ENCODE results near the gene TOM1L2.

Gene TOM1L2

DNA sequence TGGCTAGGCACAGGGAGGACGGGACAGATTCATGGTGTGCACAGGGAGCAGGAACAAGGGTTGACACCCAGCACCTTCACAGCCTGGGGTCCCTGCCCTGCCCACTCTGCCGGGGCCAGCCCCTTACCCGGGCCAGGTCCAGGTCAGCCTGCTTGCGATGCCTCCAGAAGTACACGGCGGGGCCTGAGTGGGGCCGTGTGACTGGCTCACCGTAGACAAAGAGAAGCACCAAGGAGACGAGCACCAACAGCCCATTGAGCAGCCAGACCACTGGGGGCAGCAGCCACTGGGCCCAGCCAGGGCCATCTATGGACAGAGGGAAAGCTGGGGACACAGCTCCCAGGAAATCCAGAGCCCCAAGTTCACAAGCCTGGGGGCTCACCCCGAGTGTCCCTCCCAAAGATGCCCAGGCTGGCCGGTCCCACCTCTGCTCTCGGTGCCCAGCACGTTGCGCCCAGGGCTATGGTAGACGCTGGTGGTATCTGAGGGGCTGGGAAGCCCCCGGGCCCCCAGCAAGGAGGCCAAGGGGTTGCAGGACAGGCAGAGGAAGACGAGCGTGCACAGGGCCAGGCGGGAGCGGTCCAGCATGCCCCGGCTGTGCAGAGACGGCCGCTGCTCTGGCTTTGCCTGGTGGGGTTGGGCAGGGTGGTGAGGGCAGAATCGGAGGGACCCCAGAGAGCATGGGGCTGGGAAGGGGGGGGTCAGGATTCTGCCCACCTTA is 155.2 kb downstream of the TOM1L2 start:
- Histone ChIP-seq H3K9me3 (no peaks in the 10 kb centered on the region), H3K4me3 (no peak overlapping the region), H3K36me3 (replicated peaks) (peaks cover 85% of the 10 kb centered on the region), H3K4me1 (peaks cover 3% of the 10 kb centered on the region), H3K27me3 (ENCODE audit: low read depth) (no peaks in the 10 kb centered on the region)
- in situ Hi-C loops (cut with MboI; ENCODE audit: low sequenced_read_pairs), result no loop called here
- DNase-seq (ENCODE audit: low spot score in 2 of 2), result no peak

DNA sequence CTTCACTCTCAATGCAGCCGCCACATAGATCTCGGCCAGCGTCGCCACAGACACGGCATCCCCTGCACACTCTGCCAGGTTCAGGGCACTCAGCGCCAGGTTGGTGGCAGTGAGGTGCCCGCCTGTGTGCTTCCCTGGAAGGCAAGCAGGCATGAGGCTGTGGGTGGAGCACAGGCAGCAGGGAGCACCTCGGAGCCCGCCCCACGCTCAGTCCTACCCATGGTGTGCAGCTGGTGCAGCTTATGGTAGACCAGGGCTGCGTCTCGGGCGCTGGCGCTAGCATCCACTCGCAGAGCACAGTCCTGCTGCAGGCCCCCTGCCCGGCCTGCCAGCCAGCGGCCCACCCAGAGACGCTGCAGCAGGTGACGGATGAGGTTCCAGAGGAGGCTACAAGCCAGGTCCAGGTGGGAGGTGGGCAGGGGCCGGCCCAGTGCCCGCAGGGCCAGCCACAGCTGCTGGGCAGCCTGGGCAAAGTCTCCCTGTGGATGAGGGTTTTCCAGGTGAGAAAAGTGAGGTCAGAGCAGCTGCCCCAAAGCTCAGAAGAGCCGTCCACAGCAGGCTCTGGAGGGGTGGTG is 155.9 kb downstream of the TOM1L2 start:
- H3K9me3 ChIP-seq, result no peaks in the 10 kb centered on the region
- H3K27me3 ChIP-seq (ENCODE audit: low read depth), result no peaks in the 10 kb centered on the region
- H3K4me1 ChIP-seq, result peaks cover 9% of the 10 kb centered on the region
- no peak overlapping the region for H3K4me3 ChIP-seq
- peaks cover 88% of the 10 kb centered on the region for H3K36me3 ChIP-seq (replicated peaks)
- in situ Hi-C loops (cut with MboI; ENCODE audit: low sequenced_read_pairs), result no loop called here
- DNase-seq (ENCODE audit: low spot score in 2 of 2), result no peak

DNA sequence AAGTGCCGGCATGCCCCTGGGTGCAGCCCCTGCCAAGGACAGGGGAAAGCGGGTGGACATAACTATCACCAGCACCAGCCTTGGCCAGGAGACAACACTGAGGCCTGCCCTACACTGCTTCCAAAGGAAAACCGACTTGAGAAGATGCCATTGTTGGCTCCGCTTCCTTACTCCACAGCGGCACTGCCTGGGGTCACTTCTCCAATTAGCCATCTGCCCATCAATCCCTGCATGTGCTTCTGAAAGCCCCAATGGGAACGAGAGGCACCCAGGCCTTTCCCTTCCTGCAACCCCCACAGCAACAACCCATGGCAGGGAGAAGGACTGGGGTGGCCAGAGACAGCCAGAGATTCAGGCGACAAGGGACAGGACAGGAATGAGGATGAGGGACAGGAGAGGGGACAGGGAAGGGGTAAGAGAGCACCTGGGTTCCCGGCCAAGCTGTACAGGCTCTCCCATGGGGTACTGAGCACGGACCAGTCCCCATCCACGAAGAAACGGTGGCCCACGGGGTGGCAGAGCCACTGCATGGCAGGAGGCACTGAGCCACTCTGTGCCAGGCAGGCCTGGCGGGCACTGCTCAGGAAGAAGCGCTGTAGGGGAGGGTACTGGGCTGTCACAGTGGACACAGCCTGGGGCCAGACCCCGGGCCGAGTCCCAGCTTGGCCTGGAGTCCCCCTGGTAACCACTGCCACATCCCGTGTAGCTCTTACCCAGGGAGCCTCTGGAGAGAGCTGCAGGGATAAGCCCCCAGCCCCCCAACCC is 156.6 kb downstream of the TOM1L2 start:
- Histone ChIP-seq H3K36me3 (replicated peaks) (peaks cover 91% of the 10 kb centered on the region), H3K9me3 (no peaks in the 10 kb centered on the region), H3K4me3 (no peak overlapping the region), H3K4me1 (peaks cover 9% of the 10 kb centered on the region), H3K27me3 (ENCODE audit: low read depth) (no peaks in the 10 kb centered on the region)
- in situ Hi-C loops (cut with MboI; ENCODE audit: low sequenced_read_pairs), result no loop called here
- DNase-seq (ENCODE audit: low spot score in 2 of 2), result no peak

DNA sequence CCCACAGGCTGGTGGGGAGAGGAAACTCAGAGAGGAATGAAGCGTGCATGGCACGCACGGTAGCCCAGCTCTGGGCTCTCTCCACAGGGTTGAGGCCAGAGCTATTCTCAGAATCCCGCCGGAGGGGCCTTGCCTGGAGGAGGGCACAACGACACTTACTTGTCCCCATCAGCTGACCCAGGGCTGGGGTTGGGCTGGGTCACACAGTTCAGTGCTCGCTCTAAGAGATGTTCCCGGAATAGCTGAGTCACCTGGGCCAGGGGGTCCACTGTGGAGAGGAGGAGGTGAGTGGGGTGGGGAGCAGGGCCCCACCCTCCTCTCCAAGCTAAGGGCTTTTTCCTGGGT is 157.2 kb downstream of the TOM1L2 start:
- H3K9me3 ChIP-seq, result no peaks in the 10 kb centered on the region
- no peaks in the 10 kb centered on the region for H3K27me3 ChIP-seq (ENCODE audit: low read depth)
- H3K4me3 ChIP-seq, result no peak overlapping the region
- peaks cover 9% of the 10 kb centered on the region for H3K4me1 ChIP-seq
- H3K36me3 ChIP-seq (replicated peaks), result peaks cover 91% of the 10 kb centered on the region
- in situ Hi-C loops (cut with MboI; ENCODE audit: low sequenced_read_pairs), result no loop called here
- no peak for DNase-seq (ENCODE audit: low spot score in 2 of 2)

DNA sequence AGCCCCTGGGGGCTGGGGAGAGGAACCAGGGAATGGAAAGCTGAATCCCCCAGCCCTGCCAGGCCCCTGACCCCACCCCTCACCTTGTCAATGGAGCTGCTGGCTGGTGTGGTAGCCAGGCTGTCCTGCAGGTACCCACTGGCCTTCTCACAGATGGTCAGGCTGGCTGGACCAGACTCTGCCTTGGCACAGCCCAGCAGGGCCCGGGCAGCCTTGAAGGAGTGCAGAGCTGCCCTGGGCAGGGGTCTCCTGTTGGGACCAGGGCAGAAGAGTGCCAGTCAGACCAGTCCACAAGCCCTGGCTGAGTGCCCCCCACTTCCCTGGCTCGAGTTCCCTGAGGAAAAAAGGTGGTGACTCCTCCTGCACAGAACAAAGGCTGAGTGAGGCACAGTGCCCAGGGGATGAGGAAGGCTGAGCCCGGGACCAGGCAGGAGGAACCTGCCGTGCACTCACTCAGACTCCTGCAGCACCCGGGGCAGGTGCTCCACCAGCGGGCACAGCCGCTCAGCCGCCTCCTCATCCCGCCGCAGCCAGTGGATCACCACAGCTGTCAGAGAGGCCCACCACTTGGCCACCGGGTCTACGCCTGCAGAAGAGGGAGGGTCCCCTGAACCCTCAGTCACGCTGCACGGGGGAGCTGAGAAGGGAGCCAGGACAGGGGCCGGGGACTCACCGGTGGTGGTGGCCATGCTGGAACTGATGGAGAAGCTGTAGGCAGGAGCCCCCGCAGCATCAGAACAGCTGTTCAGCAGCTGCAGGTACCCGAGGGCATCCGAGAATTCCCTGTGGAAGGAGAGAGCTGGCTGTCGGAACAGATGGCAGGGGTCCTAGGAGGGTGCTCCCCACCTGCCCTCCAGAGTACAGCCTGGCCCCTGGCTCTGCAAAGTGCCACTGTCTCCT is 157.8 kb downstream of the TOM1L2 start:
- peaks cover 85% of the 10 kb centered on the region for H3K36me3 ChIP-seq (replicated peaks)
- H3K4me1 ChIP-seq, result peaks cover 9% of the 10 kb centered on the region
- H3K4me3 ChIP-seq, result no peak overlapping the region
- H3K27me3 ChIP-seq (ENCODE audit: low read depth), result no peaks in the 10 kb centered on the region
- no peak for DNase-seq (ENCODE audit: low spot score in 2 of 2)
- H3K9me3 ChIP-seq, result no peaks in the 10 kb centered on the region
- in situ Hi-C loops (cut with MboI; ENCODE audit: low sequenced_read_pairs), result loop anchor here (5.0 kb wide), 1 partner anchor 48 kb away; no protein-coding TSS in a partner anchor

DNA sequence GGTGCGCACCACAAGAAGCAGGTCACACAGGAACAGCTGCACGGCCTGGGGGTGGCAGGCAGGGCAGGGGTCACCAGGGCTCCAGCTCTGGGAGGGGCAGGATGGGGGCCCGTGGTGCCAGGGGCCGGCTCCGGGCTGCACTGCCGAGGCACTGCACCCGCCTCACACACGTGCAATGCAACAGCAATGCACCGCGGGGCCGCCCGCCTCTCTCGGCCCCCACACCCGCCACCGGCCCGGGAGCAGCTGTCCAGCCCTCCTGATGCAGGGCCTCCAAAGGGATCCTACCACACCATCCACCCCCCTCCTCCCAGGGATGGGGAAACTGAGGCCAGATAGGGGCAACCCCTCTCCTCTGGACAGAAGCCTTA is 158.5 kb downstream of the TOM1L2 start:
- Histone ChIP-seq H3K27me3 (ENCODE audit: low read depth) (no peaks in the 10 kb centered on the region), H3K4me3 (no peak overlapping the region), H3K4me1 (peaks cover 9% of the 10 kb centered on the region), H3K9me3 (no peaks in the 10 kb centered on the region), H3K36me3 (replicated peaks) (peaks cover 79% of the 10 kb centered on the region)
- in situ Hi-C loops (cut with MboI; ENCODE audit: low sequenced_read_pairs), result loop anchor here (5.0 kb wide), 1 partner anchor 49 kb away; no protein-coding TSS in a partner anchor
- DNase-seq (ENCODE audit: low spot score in 2 of 2), result no peak

DNA sequence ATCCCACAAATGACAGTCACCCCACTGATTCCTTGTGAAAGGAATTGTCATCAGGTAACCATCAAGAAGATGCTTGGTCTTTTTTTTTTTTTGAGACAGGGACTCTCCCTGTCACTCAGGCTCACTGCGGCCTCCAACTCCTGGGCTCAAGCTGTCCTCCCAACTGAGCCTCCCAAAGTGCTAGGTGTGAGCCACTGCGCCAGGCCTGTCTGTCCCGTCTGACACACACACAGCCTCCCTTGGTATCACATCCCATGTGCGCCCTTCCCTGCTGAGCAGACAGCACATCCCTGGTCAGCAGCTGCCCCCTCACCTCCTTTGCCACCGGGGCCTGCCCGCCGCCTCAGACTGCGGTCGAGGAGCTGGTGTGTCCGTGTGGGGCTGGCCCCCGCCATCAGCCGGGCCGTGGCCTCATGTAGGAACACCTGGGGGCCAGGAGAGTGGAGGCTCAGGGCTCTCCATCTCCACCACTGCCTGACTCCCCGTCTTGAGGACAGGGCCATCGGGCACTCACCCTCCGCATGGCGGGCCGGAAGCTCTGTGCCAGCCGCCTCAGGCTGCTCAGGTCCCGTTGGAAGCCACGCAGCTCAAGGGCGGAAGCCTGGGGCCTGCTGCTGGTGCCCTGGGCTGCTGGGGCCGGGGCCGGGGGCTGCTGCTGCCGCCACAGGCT is 159.0 kb downstream of the TOM1L2 start:
- in situ Hi-C loops (cut with MboI; ENCODE audit: low sequenced_read_pairs), result loop anchor here (5.0 kb wide), 1 partner anchor 49 kb away; no protein-coding TSS in a partner anchor
- no peaks in the 10 kb centered on the region for H3K9me3 ChIP-seq
- peaks cover 76% of the 10 kb centered on the region for H3K36me3 ChIP-seq (replicated peaks)
- H3K4me1 ChIP-seq, result peaks cover 9% of the 10 kb centered on the region
- no peak for DNase-seq (ENCODE audit: low spot score in 2 of 2)
- H3K27me3 ChIP-seq (ENCODE audit: low read depth), result no peaks in the 10 kb centered on the region
- no peak overlapping the region for H3K4me3 ChIP-seq

DNA sequence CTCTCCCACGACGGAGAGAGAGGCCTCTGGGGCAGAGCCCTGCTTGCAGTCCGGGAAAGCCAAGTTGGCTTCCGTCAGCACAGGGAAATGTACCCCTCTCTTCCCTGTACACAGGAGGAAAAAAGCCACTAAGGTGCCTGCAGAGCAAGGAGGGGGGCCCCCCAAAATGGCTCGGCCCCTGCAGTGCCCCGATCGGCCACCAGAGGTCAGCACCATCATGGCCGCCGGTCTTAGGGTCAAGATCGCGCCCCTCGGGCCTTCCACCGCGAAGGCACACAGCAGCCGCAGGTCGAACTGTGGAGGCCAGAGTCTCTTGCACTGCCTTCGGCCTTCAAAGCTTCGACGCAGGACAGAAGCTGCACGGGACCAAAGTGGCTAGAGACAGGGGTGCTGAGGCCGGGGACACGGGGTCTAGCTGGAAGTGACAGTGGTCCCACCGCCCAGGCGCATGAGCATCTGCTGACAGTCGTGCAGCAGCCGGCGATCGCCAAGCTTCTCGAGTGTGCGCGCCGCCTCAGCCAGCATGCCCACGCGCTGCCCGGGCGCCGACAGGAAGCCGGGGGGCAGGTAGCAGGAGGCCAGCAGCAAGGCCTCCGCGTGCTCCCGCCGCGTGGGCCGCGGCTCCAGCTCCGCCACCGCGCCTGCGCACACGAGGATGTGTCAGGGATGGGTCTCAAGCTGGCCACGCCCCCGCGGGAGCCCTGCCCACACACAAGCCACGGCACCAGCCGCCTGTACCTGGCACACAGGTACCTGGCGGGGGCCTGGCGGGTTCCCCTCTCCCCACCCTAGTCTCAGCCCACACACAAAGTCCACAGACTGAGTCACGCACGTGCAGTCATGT is 159.8 kb downstream of the TOM1L2 start:
- no peaks in the 10 kb centered on the region for H3K27me3 ChIP-seq (ENCODE audit: low read depth)
- no peaks in the 10 kb centered on the region for H3K9me3 ChIP-seq
- peak; percentile 16 to 81 for DNase-seq (ENCODE audit: low spot score in 2 of 2)
- H3K36me3 ChIP-seq (replicated peaks), result peaks cover 71% of the 10 kb centered on the region
- H3K4me3 ChIP-seq, result no peak overlapping the region
- H3K4me1 ChIP-seq, result peaks cover 9% of the 10 kb centered on the region
- in situ Hi-C loops (cut with MboI; ENCODE audit: low sequenced_read_pairs), result loop anchor here (5.0 kb wide), 1 partner anchor 50 kb away; no protein-coding TSS in a partner anchor

DNA sequence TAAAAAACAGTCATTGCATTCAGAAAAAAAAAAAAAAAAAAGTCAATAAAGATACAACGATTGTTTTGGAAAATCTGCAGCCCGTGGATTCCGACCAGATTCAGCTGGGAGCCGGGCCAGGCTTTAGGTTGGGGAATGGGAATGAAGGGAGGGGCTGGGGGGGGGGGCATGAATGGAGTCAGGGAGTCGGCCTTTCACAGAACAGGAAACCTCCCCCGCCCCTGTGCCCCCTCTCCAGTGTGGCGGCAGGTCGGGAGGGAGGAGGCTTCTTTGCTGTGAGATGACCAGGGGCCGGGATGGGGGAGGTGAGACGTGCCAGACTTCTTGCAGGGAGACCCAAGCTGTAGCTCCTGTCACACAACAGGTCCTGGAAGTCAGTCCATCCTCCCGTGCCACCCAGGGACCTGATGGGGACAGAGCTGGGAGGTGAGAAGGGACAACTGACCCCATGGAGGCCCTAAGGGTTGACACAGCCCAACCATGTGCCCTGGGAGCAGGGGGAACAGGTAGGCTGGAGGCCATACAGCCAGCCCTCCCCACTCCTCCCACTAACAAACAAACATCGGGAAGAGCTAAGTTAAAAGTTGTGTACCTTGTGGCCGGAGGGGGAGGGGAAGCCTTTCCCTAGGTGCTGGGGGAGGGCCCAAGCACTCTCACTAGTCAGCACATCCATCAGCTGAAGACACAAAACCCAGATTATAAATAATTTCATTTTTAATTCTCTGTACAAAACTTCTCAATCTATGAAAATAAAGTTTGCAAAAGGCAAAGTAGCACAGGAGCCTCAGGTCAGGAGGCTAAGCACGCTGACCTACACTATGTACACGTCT is 160.6 kb downstream of the TOM1L2 start:
- DNase-seq (ENCODE audit: low spot score in 2 of 2), result peak in 1 of 2 experiments; percentile 51
- H3K36me3 ChIP-seq (replicated peaks), result peaks cover 62% of the 10 kb centered on the region
- H3K9me3 ChIP-seq, result no peaks in the 10 kb centered on the region
- H3K4me3 ChIP-seq, result no peak overlapping the region
- H3K27me3 ChIP-seq (ENCODE audit: low read depth), result no peaks in the 10 kb centered on the region
- in situ Hi-C loops (cut with MboI; ENCODE audit: low sequenced_read_pairs), result loop anchor here (5.0 kb wide), 1 partner anchor 51 kb away; no protein-coding TSS in a partner anchor
- peaks cover 9% of the 10 kb centered on the region for H3K4me1 ChIP-seq

DNA sequence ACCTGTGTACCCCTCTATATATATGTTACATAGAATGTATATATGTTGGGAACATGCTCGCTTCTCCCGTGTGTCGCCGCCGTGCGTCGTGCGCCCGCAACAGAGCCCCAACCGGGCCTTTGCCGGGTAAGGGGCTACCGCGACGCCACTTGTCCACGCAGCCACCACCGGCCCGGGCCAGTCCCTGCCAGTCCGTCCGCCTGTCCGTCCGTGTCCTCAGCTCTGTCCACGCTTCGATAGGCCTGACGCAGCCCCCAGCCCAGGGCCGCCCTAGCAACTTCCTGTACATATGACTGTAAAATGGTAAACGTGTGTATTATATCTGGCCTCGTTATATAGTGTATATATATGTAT is 161.3 kb downstream of the TOM1L2 start:
- in situ Hi-C loops (cut with MboI; ENCODE audit: low sequenced_read_pairs), result loop anchor here (5.0 kb wide), 1 partner anchor 51 kb away; no protein-coding TSS in a partner anchor
- DNase-seq (ENCODE audit: low spot score in 2 of 2), result no peak
- no peaks in the 10 kb centered on the region for H3K27me3 ChIP-seq (ENCODE audit: low read depth)
- no peak overlapping the region for H3K4me3 ChIP-seq
- H3K9me3 ChIP-seq, result no peaks in the 10 kb centered on the region
- H3K36me3 ChIP-seq (replicated peaks), result peaks cover 63% of the 10 kb centered on the region
- H3K4me1 ChIP-seq, result peaks cover 9% of the 10 kb centered on the region

DNA sequence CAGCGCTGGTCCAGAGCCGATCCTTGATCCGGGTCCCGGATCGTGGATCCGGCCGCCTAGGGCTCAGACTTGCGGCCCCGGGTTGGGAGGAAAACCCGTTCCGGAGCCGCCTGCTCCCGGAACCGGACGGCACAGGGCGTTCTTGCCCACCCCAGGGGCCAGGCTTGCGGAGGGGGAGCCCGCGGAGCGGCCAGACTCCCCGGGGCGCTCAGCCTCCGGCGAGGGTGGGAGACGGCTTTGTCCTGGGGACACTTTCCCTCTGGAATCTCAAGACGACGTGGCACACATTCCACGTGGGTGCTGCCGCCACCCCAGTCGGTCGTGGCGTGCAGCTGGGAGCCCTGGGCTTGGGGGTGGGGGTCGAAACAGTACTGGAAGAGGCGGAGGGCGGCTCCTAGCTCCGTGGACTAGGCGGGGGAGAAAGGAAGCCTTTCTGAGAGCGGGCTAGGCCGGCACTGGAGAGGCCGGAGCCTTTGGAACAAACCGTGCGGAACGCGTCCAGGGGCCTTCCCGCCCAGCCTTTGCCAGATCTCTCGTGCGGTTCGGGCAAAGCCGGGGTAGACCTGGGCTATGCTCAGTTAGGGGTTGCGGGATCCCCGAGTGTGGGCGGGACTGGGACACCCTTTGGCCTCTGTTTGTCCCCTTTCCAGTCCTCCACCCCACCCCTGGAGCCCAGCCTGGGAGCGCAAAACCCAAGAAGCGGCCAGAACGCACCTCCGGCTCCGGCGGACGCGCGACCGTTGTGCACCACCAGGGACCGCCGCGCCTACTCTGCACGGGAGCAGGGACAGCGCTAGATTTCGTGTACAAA is 161.9 kb downstream of the TOM1L2 start:
- Histone ChIP-seq H3K4me3 (no peak overlapping the region), H3K36me3 (replicated peaks) (peaks cover 60% of the 10 kb centered on the region), H3K27me3 (ENCODE audit: low read depth) (no peaks in the 10 kb centered on the region), H3K9me3 (no peaks in the 10 kb centered on the region), H3K4me1 (peaks cover 9% of the 10 kb centered on the region)
- in situ Hi-C loops (cut with MboI; ENCODE audit: low sequenced_read_pairs), result loop anchor here (5.0 kb wide), 1 partner anchor 52 kb away; no protein-coding TSS in a partner anchor
- DNase-seq (ENCODE audit: low spot score in 2 of 2), result no peak
